Activated T-cell treated with anti-CD3 and anti-CD28 coated beads for 4 hours (primary cell): ENCODE measurements around the gene CEP63.
"Not testable (repeated sequence)": the region's sequence is repeated elsewhere in the genome, so short reads cannot be mapped to it uniquely, and the experiment has no call there.

Experiments
- DNase-seq: peaks from one replicate; pipeline ENCODE4 v3.0.0-alpha.2; 2020

CEP63 gene

DNA sequence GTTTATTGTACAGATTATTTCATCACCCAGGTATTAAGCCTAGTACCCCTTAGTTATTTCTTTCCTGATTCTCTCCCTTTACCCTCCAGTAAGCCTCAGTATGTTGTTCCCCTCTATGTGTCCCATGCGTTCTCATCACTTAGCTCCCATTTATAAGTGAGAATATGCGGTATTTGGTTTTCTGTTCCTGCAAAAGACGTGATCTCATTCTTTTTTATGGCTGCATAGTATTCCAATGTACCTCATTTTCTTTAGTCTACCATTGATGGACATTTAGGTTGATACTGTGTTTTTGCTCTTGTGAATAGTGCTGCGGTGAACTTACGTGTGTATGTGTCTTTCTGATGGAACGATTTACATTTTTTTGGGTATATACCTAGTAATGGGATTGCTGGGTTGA, 36.7 kb downstream of the CEP63 start:
- no peak for DNase-seq

DNA sequence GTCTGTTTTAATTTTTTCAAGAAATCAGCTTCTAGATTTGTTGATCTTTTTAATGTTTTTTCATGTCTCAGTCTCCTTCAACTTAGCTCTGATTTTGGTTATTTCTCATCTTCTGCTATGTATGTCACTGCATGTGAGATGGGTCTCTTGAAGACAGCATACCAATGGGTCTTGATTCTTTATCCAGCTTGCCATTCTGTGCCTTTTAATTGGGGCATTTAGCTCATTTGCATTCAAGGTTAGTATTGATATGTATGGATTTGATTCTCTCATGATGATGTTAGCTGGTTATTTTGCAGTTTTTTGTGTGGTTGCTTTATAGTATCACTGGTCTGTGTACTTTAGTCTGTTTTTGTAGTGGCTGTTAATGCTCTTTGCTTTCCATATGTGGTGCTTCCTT, 39.4 kb downstream of the CEP63 start:
- no peak for DNase-seq

DNA sequence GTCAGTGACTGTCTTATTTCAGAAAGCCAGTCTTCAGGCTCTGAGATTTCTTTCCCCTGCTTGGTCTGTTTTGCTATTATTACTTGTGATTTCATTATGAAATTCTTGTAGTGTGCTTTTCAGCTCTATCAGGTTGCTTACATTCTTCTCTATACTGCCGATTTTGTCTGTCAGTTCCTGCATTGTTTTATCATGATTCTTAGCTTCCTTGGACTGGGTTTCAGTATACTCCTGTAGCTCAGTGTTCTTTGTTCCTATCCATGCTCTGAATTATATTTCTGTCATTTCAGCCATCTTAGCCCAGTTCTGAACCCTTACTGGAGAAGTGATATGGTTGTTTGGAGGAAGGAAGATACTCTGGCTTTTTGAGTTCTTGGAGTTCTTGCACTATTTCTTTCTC, 40.5 kb downstream of the CEP63 start:
- no peak for DNase-seq

DNA sequence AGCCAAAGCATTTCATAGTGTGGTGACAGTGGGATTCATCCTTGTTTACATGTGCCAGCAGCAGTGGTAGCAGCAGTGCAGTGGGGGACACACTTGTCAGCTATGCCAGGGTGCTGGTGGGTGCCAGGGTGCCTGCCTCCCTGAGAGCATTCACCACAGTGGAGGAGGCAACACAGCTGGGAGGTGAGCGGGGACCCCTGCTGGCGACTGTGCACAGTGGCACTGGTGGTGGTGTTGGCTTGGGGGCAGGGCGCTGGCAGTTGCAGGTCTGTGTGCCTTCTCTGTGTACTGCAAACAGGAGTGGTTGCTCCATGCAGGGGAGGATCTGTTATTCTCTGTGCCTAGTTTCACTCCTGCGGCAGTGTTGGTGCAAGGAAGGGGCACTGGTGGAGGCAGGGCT, 41.2 kb downstream of the CEP63 start:
- DNase-seq = no peak

DNA sequence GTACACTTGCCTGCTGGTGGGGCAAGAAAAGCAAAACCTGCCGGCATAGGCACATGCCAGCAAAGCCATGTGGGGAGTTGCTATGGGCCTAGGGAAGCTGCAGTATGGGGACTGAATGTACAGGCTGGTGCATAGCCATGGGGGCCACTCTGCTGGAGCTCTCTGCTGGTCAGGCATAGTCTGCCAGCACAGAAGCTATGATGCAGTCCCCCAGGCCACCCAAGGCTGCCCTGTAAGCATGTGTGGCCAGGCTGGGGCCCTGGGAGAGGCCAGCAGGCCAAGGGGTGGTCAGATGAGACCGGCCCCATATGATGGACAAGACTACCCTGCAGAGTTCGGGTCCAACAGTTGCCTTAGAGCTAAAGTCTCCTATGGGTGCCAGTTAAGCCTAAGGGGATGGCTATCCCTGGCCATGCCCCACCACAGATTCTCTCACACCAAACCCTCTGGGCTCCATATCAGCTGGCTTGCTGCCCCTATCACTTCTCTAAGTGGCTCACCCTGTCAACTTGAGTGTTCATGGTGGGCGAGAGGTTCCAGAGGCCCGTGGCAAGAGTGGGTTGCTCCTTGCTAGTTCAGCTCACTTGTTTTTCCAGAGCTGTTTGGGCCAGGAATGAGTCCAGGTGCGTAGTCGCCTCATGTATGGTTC, 41.8 kb downstream of the CEP63 start:
- no peak for DNase-seq

DNA sequence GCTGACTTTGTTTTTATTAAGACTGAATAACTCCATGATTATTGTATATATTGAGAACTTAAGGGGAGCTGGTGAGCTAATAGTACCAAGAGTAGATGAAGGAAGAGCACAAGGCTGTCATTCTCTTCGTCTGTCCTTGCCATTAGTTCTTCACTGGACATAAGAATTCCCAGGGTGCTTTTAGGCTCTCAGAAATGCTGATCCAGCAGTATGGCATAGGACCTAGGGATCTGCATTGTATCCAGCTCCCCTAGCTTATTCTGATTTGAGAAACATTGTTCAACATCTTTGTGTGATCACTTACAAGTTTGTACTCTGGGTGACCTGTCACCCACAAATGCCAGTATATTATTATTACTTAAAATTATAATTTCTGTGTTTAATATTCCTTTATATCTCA, 47.6 kb downstream of the CEP63 start:
- no peak for DNase-seq

DNA sequence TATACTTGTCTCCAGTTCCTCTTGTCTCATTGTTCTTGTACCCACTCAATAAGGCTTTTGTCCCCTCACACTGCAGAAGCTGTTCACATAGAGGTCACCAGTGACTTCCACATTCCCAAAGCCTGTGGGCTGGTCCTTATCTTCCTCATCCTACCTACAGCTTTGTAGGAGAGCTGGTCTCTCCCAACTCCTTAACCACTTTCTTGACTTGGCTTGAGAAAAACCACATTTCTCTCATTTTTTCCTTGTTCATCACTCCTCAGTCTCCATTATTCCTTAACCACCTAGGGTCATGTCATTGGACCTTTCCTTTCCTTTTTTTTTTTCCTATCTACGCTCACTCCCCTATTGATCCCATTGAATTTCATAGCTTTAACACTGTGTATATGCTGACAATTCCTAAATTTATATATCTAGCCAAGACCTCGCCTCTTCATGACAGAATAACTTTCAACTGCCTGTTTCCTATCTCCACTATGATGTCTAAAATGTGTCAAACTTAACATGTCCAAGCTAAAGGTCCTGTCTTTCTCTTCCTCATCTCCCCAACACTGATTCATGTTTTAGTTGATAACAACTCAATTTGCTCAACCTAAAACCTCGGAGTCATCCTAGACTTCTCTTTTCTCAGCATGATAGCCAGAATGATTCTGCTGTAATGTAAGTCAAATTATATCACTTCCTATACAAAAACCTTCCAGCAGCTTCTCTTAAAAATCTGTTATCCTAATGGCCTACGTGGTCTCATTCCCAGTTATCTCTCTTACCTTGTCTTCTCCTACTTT, 49.5 kb downstream of the CEP63 start:
- no peak for DNase-seq

DNA sequence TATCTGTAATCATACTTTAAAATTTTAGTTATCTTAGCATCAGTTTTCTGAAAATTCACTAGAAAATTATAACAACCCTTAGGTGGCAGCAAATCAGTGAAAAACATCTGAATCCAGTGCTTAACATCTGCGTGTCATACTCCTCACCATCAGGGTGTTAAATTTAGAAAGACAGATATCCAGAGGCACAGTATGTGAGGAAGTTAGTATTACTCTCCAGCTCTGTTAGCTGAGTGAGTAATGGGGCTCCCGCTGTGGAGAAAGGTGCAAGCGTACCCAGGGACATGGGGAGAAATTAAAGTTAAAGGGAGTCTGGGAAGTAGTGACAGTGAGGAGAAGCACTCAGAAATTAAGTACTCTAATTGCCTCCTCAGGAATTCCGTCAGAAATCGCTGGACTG, 50.9 kb downstream of the CEP63 start:
- DNase-seq = no peak

DNA sequence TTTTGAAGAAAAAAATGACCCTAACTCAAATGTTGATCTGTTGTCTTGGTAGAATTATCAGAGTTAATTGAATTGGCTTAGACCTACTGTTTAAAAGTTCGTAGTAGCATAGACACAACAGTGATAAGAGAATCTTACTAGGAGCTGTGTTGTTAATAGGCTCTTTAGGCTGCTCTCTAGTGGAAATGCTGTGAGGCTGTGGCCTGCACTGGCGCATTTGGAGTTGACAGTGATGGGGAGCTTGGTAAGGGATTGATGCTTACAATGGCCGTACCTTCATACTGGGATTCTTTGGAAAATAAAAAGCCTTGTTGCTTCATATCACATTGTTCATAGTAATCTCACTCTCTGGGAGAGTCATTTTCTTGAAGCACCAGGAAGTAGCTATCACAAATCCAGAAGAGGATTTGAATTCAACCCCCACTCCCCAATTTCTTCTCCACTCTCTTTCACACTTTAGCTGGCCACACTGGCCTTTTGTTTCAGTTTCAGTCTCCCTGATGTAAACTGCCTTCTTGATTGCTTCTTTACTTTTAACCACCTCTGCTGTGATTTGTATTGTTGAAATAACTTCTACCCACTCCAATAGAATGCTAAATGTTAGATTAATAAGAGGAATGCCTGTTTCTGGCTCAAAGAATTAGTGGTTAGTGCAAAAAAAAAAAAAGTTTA, 56.6 kb downstream of the CEP63 start:
- no peak for DNase-seq

DNA sequence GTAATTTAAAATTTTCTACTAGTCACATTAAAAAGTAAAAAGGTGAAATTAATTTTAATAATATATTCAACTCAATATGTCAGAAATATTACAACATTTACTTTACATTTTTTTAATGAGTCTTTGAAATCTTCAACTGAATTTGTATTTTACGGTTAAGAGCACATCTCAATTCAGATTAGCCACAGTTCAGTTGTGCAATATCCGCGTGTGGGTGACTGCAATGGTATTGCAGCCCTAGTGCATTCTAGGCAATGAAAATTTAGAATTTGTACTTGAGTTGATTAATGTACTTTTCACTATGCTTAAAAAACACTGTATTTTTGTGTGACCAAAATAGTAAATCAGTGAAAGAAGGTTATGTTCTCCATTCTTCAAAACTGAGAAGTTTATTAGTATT, 57.3 kb downstream of the CEP63 start:
- DNase-seq = no peak

DNA sequence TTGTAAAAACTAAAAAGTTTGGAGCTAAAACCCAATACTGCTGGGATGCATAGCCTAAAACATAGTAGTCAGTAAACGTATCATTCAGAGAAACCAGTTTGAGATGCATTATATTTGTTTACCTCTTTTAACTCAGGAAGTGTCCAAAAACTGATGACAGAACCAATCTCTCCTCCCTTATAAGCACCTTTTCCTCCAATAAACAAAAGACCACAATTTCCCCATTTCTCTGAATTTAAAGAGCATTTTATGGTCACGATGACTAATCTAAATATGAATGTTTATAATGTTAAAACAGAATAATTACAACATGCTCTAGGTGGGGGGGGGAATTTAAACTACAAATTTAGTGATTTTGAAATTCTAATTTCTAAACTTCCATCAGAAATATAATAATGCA, 58.5 kb downstream of the CEP63 start:
- no peak for DNase-seq

DNA sequence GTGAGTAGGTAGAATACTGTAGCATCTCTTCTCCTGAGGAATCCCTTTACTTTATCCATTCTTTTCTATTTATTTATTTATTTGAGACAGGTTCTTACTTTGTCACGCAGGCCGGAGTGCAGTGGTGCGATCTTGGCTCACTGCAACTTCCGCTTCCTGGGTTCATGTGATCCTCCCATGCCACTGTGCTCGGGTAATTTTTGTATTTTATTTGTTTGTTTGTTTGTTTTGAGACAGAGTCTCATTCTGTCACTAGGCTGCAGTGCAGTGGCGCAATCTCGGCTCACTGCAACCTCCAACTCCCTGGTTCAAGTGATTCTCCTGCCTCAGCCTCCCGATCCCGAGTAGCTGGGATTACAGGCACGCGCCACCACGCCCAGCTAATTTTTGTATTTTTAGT, 58.9 kb downstream of the CEP63 start:
- DNase-seq = not testable (repeated sequence)

DNA sequence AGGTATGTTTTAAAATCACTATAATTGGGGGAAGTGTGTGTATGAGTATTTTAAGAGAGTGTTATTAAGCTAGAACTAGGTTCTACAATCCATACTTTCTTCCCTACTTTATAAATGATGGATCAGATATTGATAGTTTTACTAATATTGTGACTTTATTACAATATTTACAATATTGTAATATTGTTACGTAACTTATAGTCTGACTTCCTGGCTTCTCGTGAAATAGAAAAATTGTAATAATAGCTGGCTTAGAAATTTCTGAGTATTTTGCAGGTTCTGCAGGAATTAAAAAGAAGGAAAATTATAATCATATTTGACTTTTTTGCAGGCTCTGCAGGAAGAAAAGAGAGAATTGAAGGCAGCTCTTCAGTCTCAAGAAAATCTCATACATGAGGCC, 60.0 kb downstream of the CEP63 start:
- no peak for DNase-seq

DNA sequence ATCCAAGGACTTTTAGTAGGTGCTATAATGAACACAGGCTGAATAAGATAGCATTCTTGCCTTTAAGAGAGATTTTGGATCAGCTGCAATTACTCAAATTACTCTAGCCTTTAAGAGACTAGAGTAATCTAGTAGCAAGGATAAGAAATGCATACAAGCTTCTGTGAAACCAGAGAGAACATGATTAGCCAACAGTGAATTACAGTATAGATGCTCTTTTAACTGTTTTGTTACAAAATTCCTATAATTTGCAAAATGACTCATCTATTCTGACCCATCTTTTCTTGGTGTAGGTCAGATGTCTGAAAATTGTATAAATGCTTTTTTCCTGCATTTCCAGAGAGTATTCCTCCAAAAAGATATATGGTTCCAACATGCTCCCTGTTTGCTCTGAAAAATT, 66.9 kb downstream of the CEP63 start:
- DNase-seq = no peak

DNA sequence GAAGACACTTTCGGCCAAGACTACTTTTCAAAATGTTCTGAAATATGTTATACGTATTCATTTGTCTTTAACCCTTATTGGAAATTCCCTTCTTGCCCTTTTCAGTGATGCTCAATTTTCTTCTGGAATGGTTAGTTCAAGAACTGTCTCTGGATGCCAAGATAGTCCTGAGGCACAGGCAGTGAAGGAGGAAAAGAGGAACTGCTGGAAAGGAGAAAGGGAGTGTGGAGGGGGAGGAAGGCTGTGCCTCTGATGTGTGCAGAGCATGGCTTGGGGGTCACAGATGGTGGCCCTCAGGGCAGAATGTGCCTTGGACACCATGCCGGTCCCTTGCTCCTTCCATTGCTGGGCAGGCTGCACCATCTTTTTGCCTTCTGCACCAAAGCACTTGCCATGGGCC, 73.7 kb downstream of the CEP63 start:
- no peak for DNase-seq

DNA sequence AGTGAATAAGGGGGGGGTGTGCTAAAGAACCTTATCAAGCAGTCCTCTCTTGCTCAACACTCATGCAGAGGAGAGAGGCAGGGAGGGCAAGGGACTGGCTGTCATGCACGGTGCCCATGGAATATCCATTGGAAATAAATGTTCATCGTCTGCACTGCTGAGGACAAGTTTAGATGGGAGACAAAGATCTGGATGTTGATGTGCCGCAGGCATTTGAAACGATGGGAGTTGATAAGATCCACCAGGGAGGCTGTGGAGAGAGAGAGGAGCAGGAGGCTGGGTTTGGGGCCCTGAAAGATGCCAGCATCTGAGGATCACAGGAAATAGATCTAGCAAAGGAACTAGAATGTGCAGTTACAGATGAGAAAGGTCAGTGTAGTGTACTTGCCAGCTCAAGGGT, 76.2 kb downstream of the CEP63 start:
- no peak for DNase-seq

DNA sequence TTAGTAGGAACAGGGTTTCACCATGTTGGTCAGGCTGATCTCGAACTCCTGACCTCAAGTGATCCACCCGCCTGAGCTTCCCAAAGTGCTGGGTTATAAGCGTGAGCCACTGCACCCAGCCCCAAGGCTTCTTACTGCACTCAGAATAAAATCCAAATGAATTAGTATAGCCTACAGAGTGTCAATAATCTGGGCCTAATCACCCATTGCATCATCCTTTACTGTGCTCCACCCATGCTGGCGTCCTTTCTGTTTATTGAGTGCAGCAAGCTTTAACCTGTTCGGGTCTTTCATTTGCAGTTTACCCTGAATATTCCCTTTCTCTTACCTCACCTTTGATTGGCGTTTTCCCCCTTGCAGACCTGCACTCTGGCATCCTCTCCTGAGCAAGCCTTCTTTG, 77.7 kb downstream of the CEP63 start:
- no peak for DNase-seq

DNA sequence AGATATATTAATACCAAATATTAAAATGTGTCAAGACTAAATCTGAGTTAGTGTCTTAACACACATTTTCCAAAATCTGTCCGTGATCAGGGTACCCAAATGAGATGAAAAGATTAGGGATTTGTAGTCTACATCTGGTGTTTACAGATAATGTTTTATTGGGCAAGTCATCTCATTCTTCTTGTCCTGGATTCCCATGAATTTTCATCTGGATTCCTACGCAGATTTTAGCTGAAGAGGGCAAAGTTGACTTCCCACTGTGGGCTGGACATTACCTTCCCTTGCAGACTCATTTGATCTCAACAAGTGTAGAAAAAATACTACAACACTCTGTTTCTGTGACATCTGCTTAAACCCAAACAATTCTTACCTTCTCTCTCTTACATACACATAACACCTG, 79.1 kb downstream of the CEP63 start:
- no peak for DNase-seq

DNA sequence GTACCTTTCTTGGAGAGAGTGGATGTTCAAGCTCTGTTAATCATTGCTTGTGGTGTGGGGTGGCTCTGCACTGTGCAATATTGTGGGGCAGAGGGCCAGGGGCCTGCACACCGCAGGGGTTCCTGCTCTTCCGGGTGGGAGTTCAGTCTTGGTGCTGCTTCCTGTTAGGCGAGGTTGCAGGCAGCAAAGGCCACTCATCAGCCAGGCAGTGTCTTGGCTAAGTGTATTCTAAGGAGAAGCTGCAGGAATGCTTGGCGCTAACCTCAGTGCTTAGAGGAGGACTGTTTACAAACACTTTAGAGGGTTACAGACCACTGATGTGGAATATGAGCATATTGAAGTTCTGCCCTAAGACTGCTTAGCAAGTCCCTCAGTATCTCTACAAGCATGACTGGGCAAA, 81.7 kb downstream of the CEP63 start:
- DNase-seq = no peak

DNA sequence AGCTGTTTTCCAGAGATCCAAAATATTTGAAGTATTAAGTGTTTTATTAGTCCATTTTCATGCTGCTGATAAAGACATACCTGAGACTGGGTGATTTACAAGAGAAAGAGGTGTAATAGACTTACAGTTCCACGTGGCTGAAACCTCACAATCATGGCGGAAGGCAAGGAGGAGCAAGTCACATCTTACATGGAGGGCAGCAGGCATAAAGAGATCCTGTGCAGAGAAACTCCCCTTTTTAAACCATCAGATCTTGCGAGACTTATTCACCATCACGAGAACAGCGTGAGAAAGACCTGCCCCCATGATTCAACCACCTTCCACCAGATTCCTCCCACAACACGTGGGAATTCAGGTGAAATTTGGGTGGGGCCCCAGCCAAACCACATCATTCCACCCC, 82.9 kb downstream of the CEP63 start:
- no peak for DNase-seq

DNA sequence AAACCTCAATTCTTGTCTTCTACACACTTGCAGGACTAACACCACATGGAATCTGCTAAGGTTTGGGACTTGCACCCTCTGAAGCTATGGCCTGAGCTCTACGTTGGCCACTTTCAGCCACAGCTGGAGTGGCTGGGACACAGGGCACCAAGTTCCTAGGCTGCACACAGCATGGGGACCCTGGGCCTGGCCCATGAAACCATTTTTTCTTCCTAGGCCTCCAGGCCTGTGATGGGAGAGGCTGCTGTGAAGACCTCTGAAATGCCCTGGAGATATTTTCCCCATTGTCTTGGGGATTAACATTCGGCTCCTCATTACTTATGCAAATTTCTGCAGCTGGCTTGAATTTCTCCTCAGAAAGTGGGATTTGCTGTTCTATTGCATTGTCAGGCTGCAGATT, 84.0 kb downstream of the CEP63 start:
- not testable (repeated sequence) for DNase-seq

DNA sequence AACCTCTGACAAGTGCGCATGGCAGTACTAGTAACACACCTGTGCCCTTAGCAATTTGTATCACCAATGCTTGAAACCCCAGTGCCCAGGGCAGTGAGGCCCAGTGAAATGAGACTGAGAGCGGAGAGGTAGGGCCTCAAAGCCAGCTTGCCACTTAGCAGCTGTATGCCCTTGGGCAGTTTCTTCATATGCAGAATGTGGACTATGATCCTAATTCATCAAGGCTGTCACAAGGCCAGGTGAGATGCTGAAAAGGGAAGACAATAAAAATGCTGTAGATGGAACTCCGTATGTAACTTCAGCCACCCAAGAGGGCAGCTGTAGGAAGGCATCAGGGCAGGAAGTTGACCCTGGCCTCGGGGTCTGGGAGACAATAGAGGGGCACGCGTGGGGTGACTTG, 90.6 kb downstream of the CEP63 start:
- no peak for DNase-seq

DNA sequence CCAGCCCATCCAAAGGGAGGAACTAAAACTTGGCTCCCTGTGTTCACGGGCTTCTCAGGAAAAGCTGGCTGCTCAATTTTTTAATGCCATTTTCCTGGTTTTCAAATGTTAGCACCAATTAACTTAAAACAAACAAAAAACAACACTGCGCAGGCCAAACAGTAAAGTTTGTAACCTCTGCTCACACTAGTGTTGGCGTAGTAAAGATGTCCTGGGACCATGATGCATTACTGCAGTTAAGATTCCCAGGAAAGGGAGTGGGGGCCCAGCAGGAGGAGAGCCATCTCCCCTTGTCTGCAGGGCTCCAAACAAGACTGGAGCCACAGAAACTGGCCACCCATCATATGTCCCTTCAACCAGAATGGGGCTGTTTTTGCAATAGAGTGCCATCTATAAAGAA, 91.0 kb downstream of the CEP63 start:
- no peak for DNase-seq

DNA sequence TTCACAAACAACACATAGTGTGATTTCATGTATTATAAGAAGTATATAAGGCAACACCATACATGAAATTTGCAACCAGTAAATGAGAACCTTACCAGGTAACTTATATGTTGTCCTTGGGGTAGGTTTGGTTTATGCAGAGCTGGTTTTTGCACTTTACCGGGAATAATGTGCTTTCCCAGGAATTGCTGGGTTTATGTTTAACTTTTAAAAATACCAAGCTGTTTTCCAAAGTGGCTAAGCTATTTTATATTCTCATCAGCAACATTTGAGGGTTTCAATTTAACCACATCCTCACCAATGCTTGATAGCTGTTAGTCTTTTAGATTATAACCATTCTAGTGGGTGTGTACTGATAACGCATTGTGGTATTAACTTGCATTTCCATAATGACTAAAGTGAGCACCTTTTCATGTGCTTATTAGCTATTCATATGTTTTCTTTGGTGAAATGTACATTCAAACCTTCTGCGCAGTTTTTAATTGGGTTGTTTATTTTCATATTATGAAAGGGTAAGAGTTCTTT, 93.3 kb downstream of the CEP63 start:
- no peak for DNase-seq
